GM20000 (cell line): Measurements from ENCODE around the gene CLNK.

Experiments used
- DNase-seq: peaks from one replicate; pipeline ENCODE4 v3.0.0; 2012; ENCODE audit warnings: low spot score
- CTCF ChIP-seq: IDR thresholded peaks from 2 replicates; pipeline ENCODE4 v1.5.1; 2012; ENCODE audit warnings: mild to moderate bottlenecking, control low read depth; ENCODE audit errors: extremely low read depth, missing control alignments

Gene CLNK

GRCh38 chr4:10666616-10667015, 18.0 kb downstream of the CLNK start:
- no peak for DNase-seq
- no peak for TF ChIP-seq CTCF

GRCh38 chr4:10664408-10664807, 20.2 kb downstream of the CLNK start:
- DNase-seq, result no peak

GRCh38 chr4:10662937-10663336, 21.6 kb downstream of the CLNK start:
- no peak for TF ChIP-seq CTCF
- no peak for DNase-seq

More at GRCh38 chr4:10664408-10664807, 20.2 kb downstream of the CLNK start:
- TF ChIP-seq CTCF, result no peak

- no peak for TF ChIP-seq CTCF
- no peak for DNase-seq
Measured at GRCh38 chr4:10661047-10661446, 23.5 kb downstream of the CLNK start.

GRCh38 chr4:10659251-10659650, 25.3 kb downstream of the CLNK start:
- TF ChIP-seq CTCF, result no peak
- no peak for DNase-seq

GRCh38 chr4:10656988-10657387, 27.6 kb downstream of the CLNK start:
- DNase-seq, result no peak
- TF ChIP-seq CTCF, result no peak

- no peak for TF ChIP-seq CTCF
- no peak for DNase-seq
Measured at GRCh38 chr4:10656420-10656819, 28.1 kb downstream of the CLNK start.

- no peak for TF ChIP-seq CTCF
- DNase-seq, result no peak
Measured at GRCh38 chr4:10655968-10656367, 28.6 kb downstream of the CLNK start.
